Hair follicle dermal papilla cell (primary cell): ENCODE measurements around the gene DCUN1D4. TPM values are rescaled to one million over a fixed set of nuclear protein-coding genes. Genes with fewer than 3 reads are reported as not detected.

Experiments
- total RNA-seq: library from RNA; depleted of rRNA; stranded (reverse); fragments of >200 nt; gene quantifications from 2 replicates; pipeline ENCODE4 v1.2.3, GENCODE V29; 2012

The DCUN1D4 gene
- 36.9 and 44.0 TPM in 2 replicates for total RNA-seq

GRCh38 chr4:51842554-51843308 is at the start of gene DCUN1D4:
Gene DCUN1D4, plus strand, starts transcription at chr4:51843153. Its CDS starts 90 bp downstream, at chr4:51843243.

Other genes starting within 250 kb of the DCUN1D4 start
- gene LRRC66, start 177.2 kb downstream of the DCUN1D4 start, total RNA-seq: 0.36 and 0.49 TPM in 2 replicates
- 37.5 and 38.7 TPM in 2 replicates for gene SGCB, start 195.1 kb downstream of the DCUN1D4 start, total RNA-seq
- 25.2 and 27.3 TPM in 2 replicates for gene SPATA18, start 208.2 kb downstream of the DCUN1D4 start, total RNA-seq